ENCODE results near the gene MSLN. TPM values are rescaled to one million over a fixed set of nuclear protein-coding genes. Genes with fewer than 3 reads are reported as not detected.

MSLN gene
- total and polyA plus RNA-seq, 10 donors: 0.22 to 1.1 (median 0.41) TPM; not detected in 4

DNA sequence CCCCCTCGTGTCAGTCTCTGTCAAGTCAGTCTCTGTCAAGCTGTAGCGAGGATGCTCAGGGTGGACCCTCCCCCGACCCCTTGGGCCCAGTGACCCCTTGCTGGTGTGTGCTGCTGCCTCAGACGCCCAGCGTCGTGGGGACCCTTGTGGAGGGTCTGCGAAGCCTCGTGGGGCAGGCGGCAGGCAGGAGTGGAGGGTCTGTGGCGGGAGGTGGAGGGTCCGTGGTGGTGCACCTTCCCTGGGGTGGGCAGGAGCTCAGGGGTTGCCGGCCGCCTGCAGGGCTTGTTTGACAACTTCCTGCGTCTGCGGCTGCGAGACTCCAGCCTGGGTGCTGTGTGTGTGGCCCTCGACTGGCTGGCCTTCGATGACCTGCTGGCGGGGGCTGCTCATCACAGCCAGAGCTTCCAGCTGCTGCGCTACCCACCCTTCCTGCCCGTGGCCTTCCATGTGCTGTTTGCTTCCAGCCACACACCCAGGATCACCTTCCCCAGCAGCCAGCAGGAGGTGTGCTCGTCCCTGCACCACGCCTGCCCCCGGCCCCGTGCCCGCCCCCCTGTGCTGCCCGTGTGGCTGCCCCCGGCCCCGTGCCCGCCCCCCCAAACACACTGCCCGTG lies 34.4 kb downstream of the MSLN start:
- TF ChIP-seq, protein P1, sequence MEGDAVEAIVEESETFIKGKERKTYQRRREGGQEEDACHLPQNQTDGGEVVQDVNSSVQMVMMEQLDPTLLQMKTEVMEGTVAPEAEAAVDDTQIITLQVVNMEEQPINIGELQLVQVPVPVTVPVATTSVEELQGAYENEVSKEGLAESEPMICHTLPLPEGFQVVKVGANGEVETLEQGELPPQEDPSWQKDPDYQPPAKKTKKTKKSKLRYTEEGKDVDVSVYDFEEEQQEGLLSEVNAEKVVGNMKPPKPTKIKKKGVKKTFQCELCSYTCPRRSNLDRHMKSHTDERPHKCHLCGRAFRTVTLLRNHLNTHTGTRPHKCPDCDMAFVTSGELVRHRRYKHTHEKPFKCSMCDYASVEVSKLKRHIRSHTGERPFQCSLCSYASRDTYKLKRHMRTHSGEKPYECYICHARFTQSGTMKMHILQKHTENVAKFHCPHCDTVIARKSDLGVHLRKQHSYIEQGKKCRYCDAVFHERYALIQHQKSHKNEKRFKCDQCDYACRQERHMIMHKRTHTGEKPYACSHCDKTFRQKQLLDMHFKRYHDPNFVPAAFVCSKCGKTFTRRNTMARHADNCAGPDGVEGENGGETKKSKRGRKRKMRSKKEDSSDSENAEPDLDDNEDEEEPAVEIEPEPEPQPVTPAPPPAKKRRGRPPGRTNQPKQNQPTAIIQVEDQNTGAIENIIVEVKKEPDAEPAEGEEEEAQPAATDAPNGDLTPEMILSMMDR (IDR thresholded peaks at IDR 0.05 in 8 of 11, conservative IDR thresholded peaks at IDR 0.05 in 3 of 11): no peak
- TF ChIP-seq POLR2A (IDR thresholded peaks at IDR 0.05) (no peak), POLR2AphosphoS5 (IDR thresholded peaks at IDR 0.05) (no peak)

DNA sequence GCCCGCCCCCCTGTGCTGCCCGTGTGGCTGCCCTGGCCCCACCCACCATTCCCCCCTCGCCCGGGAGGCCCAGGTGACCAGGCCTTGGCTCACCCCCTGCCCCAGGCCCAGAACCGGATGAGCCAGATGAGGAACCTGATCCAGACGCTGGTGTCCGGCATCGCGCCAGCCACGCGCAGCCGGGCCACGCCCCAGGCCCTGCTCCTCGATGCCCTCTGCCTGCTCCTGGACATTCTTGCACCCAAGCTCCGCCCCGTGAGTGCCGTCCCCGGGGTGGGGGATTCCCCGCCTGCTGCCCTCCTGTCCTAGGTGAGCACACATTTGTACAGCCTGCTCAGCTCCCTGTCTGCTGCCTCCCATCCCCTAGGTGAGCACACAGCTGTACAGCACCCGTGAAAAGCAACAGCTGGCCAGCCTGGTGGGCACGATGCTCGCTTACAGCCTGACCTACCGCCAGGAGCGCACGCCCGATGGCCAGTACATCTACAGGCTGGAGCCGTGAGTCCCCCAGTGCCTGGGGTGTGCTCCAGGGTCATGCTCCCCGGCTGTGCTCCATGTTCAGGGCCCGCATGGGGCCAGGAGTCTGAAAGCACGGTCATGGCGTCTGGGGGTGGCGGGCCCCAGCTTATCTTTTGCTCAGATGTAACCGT lies 35.2 kb downstream of the MSLN start:
- TF ChIP-seq, protein P1 (IDR thresholded peaks at IDR 0.05 in 8 of 11, conservative IDR thresholded peaks at IDR 0.05 in 3 of 11): peak in 1 of 11 experiments; percentile 26
- TF ChIP-seq POLR2A (IDR thresholded peaks at IDR 0.05): no peak
- WGBS, 5 donors: 84 to 92% (median 87%) methylated on average over 19 to 32 of the region's 33 CpGs
- Histone ChIP-seq H3K27ac (no peak overlapping the region), H3K4me1 (peaks cover 0 to 10% (median 8%) of the 10 kb centered on the region in 6 donors), H3K4me3 (no peak overlapping the region), H3K27me3 (replicated peaks in 1 of 7) (peaks cover 0 to 38% (median 20%) of the 10 kb centered on the region in 7 donors), H3K9me3 (no peaks in the 10 kb centered on the region), H3K36me3 (peaks cover 0 to 68% (median 8%) of the 10 kb centered on the region in 6 donors)
- DNase-seq: no peak
- intact Hi-C loops (cut with DNase I; ENCODE audit: low total_unique reads): no loop called here

More for the DNA sequence above, 34.4 kb downstream of the MSLN start:
- WGBS, 5 donors: 79 to 88% (median 86%) methylated on average over 3 to 31 of the region's 31 CpGs
- Histone ChIP-seq H3K9me3 (no peaks in the 10 kb centered on the region), H3K36me3 (peaks cover 0 to 75% (median 8%) of the 10 kb centered on the region in 6 donors), H3K4me1 (peaks cover 0 to 2% (median under 1%) of the 10 kb centered on the region in 6 donors), H3K27ac (no peak overlapping the region), H3K27me3 (replicated peaks in 1 of 7) (peaks cover 0 to 30% (median 12%) of the 10 kb centered on the region in 7 donors), H3K4me3 (no peak overlapping the region)
- intact Hi-C loops (cut with DNase I; ENCODE audit: low total_unique reads): no loop called here
- no peak for DNase-seq

DNA sequence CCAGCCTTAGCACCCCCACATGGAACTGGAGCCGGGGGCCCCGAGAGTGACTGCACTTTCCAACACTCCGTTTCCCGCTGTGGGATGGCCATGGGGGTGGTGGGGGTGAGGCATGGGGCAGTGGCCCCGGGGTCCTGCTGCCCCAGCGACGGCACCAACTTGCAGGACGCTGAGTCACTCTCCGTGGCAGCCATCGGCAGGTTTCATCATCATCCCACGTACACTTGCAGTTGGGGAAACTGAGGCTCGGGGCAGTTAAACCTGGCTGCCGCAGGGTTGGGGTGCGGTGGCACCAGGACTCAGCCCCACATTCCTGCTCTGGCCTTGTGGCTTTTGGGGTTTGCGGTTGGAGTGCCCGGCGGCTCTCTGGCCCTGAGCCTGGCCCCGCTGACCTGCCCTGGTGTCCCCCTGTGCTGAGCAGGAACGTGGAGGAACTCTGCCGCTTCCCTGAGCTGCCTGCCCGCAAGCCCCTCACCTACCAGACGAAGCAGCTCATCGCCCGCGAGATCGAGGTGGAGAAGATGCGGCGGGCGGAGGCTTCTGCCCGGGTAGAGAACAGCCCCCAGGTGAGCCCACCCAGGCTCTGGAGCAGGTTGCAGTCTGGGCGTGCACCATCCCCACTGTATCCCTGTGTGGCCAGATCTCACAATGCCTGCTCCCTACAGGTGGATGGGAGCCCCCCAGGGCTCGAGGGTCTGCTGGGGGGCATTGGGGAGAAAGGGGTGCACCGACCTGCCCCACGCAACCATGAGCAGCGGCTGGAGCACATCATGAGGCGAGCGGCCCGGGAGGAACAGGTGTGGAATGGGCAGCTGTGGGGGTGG lies 36.0 kb downstream of the MSLN start:
- TF ChIP-seq, protein P1 (IDR thresholded peaks at IDR 0.05 in 8 of 11, conservative IDR thresholded peaks at IDR 0.05 in 3 of 11): no peak
- no peak for TF ChIP-seq POLR2AphosphoS5 (IDR thresholded peaks at IDR 0.05)
- TF ChIP-seq POLR2A (IDR thresholded peaks at IDR 0.05): no peak
- Histone ChIP-seq H3K36me3 (peaks cover 0 to 60% (median 8%) of the 10 kb centered on the region in 6 donors), H3K27ac (no peak overlapping the region), H3K9me3 (no peaks in the 10 kb centered on the region), H3K4me1 (peaks cover 0 to 11% (median 8%) of the 10 kb centered on the region in 6 donors), H3K4me3 (no peak overlapping the region), H3K27me3 (replicated peaks in 1 of 7) (peaks cover 0 to 46% (median 28%) of the 10 kb centered on the region in 7 donors)
- WGBS, 5 donors: 90 to 97% (median 91%) methylated on average over 24 to 38 of the region's 38 CpGs
- intact Hi-C loops (cut with DNase I; ENCODE audit: low total_unique reads): no loop called here
- no peak for DNase-seq

Data from spleen (tissue), 11 donors.